ENCODE results near the gene DNAI1. TPM values are rescaled to one million over a fixed set of nuclear protein-coding genes. Genes with fewer than 3 reads are reported as not detected.
A peak's percentile ranks its signal among the peaks of the same experiment; 100 is the strongest.

The DNAI1 gene
- total and polyA plus RNA-seq, 10 of the 15 experiments (the other 5 are each of a cell fraction or from before 2014, with no cell fraction given), result not detected

- RAD21 ChIA-PET (ENCODE audit: unreplicated experiment), result no interaction called here
- no peak overlapping the region for H2AFZ ChIP-seq (ENCODE audit: control insufficient read depth, low read depth, low read length)
Measured at GRCh38 chr9:34522091-34522887, 63.7 kb downstream of the DNAI1 start.

DNA sequence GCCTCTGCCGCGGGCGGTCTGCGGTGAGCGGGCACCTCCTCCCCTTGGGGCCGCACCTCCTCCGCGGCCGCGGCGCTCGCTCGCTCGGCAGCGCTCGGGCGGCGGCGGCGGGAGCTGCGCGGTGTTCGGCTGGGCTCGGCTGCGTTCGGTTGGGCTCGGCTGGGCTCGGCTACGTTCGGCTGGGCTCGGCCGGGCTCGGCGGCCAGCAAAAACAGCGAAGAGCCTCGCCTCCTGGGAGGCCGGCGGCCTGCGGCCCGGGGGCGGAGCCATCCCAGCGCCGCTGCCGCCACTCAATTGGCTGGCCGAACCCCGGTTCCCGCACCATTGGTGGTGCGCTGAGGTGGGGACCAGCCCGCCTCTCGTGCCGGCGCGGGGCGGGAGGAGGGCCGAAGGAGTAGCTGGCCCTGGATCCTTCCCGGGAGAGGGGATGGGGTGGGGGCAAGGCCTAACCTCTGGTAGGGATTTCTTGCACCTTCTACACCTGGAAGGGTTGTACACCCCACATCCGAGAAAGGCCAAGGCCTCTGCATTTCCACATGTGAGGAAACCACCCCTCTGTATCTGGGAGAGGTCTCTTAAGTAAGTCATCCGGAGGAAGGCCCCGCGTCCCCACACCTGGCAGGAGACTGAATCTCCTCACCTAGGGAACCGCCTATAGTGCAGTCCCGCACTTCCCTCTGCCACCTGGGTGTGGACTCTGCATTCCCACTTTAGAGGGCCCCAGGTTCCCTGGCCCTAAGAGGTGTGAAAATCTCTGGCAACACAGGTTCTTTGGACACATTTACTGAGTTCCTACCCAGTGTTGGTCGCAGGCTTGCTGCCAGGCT, 64.6 kb downstream of the DNAI1 start, which contains the start of gene ENHO:
ENHO (minus strand) TSS at position 20 of the 827 bp plus-strand sequence. CDS start 1,295 bp downstream, outside the sequence.
- CTCF ChIA-PET, result interaction anchor here (1.1 kb wide), 2 partner anchors 114 to 119 kb away, joined by 3 to 4 read pairs; no protein-coding TSS in a partner anchor
- H3K9me3 ChIP-seq (replicated peaks; ENCODE audit: control insufficient read depth, insufficient read depth, low read length), result no peaks in the 10 kb centered on the region
- RAD21 ChIA-PET (ENCODE audit: unreplicated experiment), result no interaction called here
- H3K9ac ChIP-seq (ENCODE audit: control insufficient read depth, insufficient read depth, low read length), result no peak within 1 kb of the TSS
- H3K79me2 ChIP-seq (ENCODE audit: control insufficient read depth, insufficient read depth, low read length), result no peaks in the 10 kb centered on the region
- H2AFZ ChIP-seq (ENCODE audit: control insufficient read depth, low read depth, low read length), result no peak within 1 kb of the TSS
- peaks cover 4% of the 10 kb centered on the region for H4K20me1 ChIP-seq (ENCODE audit: control insufficient read depth, insufficient read depth)
- ATAC-seq (peak; percentile 93), FAIRE-seq (no peak), DNase-seq (ENCODE audit: low read depth, low spot score) (no peak)
- no peak within 1 kb of the TSS for H3K27ac ChIP-seq (ENCODE audit: control insufficient read depth, insufficient read depth)
- intact Hi-C loops (cut with micrococcal nuclease; ENCODE audit: unreplicated experiment), result no loop called here
- no TSS peak for BruUV-seq (replicated peaks)
- SMC1A ChIA-PET (ENCODE audit: uncharacterized antibody, unreplicated experiment), result no interaction called here
- H3K4me1 ChIP-seq (ENCODE audit: control insufficient read depth, insufficient read depth, low read length), result no peaks in the 10 kb centered on the region
- no peak within 1 kb of the TSS for H3K4me3 ChIP-seq
- peak within 1 kb of the TSS; percentile 59 for H3K4me2 ChIP-seq (ENCODE audit: control insufficient read depth, insufficient read depth)
- H3K27me3 ChIP-seq (replicated peaks in 1 of 2; ENCODE audit: control insufficient read depth in 2 of 2, insufficient read depth in 2 of 2, low read length in 1 of 2), result peaks cover 9 to 11% of the 10 kb centered on the region in 2 experiments; a peak in 3 of 4 replicates
- no peaks in the 10 kb centered on the region for H3K36me3 ChIP-seq (ENCODE audit: control insufficient read depth in 2 of 2, insufficient read depth in 2 of 2, low read length in 1 of 2)
- in situ Hi-C loops (cut with MboI), result no loop called here
- 5% methylated on average over 60 of the region's 63 CpGs for WGBS (ENCODE audit: insufficient coverage, insufficient replicate concordance, low lambda C conversion rate, missing lambda C conversion rate)
- POLR2A ChIA-PET, result no interaction called here
- TF ChIP-seq, protein P1, sequence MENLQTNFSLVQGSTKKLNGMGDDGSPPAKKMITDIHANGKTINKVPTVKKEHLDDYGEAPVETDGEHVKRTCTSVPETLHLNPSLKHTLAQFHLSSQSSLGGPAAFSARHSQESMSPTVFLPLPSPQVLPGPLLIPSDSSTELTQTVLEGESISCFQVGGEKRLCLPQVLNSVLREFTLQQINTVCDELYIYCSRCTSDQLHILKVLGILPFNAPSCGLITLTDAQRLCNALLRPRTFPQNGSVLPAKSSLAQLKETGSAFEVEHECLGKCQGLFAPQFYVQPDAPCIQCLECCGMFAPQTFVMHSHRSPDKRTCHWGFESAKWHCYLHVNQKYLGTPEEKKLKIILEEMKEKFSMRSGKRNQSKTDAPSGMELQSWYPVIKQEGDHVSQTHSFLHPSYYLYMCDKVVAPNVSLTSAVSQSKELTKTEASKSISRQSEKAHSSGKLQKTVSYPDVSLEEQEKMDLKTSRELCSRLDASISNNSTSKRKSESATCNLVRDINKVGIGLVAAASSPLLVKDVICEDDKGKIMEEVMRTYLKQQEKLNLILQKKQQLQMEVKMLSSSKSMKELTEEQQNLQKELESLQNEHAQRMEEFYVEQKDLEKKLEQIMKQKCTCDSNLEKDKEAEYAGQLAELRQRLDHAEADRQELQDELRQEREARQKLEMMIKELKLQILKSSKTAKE (IDR thresholded peaks at IDR 0.05; ENCODE audit: low read depth, poor library complexity, severe bottlenecking), result no peak
- no peak for TF ChIP-seq ETV6 (conservative IDR thresholded peaks at IDR 0.05 in 1 of 2, IDR thresholded peaks at IDR 0.05 in 1 of 2; ENCODE audit: borderline replicate concordance in 1 of 2, low read depth in 1 of 2)
- TF ChIP-seq ATF2 (IDR thresholded peaks at IDR 0.05; ENCODE audit: low read length), result no peak
- peak; percentile 28; the same call in 1 of the 2 replicates for TF ChIP-seq BACH1 (IDR thresholded peaks at IDR 0.05; ENCODE audit: borderline replicate concordance)
- no peak for TF ChIP-seq POLR2A (IDR thresholded peaks at IDR 0.05; ENCODE audit: low read depth, low read length)
- TF ChIP-seq EED (IDR thresholded peaks at IDR 0.05; ENCODE audit: low read depth), result no peak
- no peak for TF ChIP-seq MYB (IDR thresholded peaks at IDR 0.05; ENCODE audit: borderline replicate concordance, low read depth, low read length)
- 0 out of 2 replicates have a peak, but pooled peaks have one; percentile 17 for TF ChIP-seq NFYB (IDR thresholded peaks at IDR 0.05; ENCODE audit: insufficient read depth, low read depth, low read length)
- TF ChIP-seq STAT1 (conservative IDR thresholded peaks at IDR 0.05), result no peak

More at GRCh38 chr9:34522091-34522887, 63.7 kb downstream of the DNAI1 start:
- H3K79me2 ChIP-seq (ENCODE audit: control insufficient read depth, insufficient read depth, low read length), result no peaks in the 10 kb centered on the region
- no peak for FAIRE-seq
- H3K27me3 ChIP-seq (replicated peaks in 1 of 2; ENCODE audit: control insufficient read depth in 2 of 2, insufficient read depth in 2 of 2, low read length in 1 of 2), result peaks cover 9 to 11% of the 10 kb centered on the region in 2 experiments; a peak in 3 of 4 replicates
- WGBS (ENCODE audit: insufficient coverage, insufficient replicate concordance, low lambda C conversion rate, missing lambda C conversion rate), result 25% methylated on average over 17 of the region's 31 CpGs
- ChIA-PET CTCF (no interaction called here), SMC1A (ENCODE audit: uncharacterized antibody, unreplicated experiment) (no interaction called here), POLR2A (no interaction called here)
- H4K20me1 ChIP-seq (ENCODE audit: control insufficient read depth, insufficient read depth), result peaks cover 4% of the 10 kb centered on the region
- H3K36me3 ChIP-seq (ENCODE audit: control insufficient read depth in 2 of 2, insufficient read depth in 2 of 2, low read length in 1 of 2), result no peaks in the 10 kb centered on the region
- intact Hi-C loops (cut with micrococcal nuclease; ENCODE audit: unreplicated experiment) (no loop called here), in situ Hi-C loops (cut with MboI) (no loop called here)
- H3K9ac ChIP-seq (ENCODE audit: control insufficient read depth, insufficient read depth, low read length), result no peak overlapping the region
- H3K27ac ChIP-seq (ENCODE audit: control insufficient read depth, insufficient read depth), result no peak overlapping the region
- BruUV-seq (replicated peaks), result no TSS peak
- no peak overlapping the region for H3K4me3 ChIP-seq
- H3K9me3 ChIP-seq (replicated peaks; ENCODE audit: control insufficient read depth, insufficient read depth, low read length), result no peaks in the 10 kb centered on the region
- H3K4me2 ChIP-seq (ENCODE audit: control insufficient read depth, insufficient read depth), result peak overlapping the region; percentile 59; the same call in 1 of the 2 replicates
- no peak; the same call in 2 of the 3 replicates for ATAC-seq
- DNase-seq (ENCODE audit: low read depth, low spot score), result no peak
- TF ChIP-seq SUZ12 (IDR thresholded peaks at IDR 0.05; ENCODE audit: unreplicated experiment) (peak; percentile 26), HCFC1 (IDR thresholded peaks at IDR 0.05; ENCODE audit: low read length) (no peak)
- no peaks in the 10 kb centered on the region for H3K4me1 ChIP-seq (ENCODE audit: control insufficient read depth, insufficient read depth, low read length)

Data from GM12878 (cell line).